Measurements from ENCODE around the gene NCAM1.

The NCAM1 gene

GRCh38 chr11:113075586-113076095, 114.4 kb downstream of the NCAM1 start:
- TF ChIP-seq, protein P1, sequence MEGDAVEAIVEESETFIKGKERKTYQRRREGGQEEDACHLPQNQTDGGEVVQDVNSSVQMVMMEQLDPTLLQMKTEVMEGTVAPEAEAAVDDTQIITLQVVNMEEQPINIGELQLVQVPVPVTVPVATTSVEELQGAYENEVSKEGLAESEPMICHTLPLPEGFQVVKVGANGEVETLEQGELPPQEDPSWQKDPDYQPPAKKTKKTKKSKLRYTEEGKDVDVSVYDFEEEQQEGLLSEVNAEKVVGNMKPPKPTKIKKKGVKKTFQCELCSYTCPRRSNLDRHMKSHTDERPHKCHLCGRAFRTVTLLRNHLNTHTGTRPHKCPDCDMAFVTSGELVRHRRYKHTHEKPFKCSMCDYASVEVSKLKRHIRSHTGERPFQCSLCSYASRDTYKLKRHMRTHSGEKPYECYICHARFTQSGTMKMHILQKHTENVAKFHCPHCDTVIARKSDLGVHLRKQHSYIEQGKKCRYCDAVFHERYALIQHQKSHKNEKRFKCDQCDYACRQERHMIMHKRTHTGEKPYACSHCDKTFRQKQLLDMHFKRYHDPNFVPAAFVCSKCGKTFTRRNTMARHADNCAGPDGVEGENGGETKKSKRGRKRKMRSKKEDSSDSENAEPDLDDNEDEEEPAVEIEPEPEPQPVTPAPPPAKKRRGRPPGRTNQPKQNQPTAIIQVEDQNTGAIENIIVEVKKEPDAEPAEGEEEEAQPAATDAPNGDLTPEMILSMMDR (IDR thresholded peaks at IDR 0.05; ENCODE audit: low read length, missing control alignments): no peak
- DNase-seq (ENCODE audit: low read depth): no peak
- no peak overlapping the region for H3K4me3 ChIP-seq (replicated peaks; ENCODE audit: low read depth, low read length)

DNA sequence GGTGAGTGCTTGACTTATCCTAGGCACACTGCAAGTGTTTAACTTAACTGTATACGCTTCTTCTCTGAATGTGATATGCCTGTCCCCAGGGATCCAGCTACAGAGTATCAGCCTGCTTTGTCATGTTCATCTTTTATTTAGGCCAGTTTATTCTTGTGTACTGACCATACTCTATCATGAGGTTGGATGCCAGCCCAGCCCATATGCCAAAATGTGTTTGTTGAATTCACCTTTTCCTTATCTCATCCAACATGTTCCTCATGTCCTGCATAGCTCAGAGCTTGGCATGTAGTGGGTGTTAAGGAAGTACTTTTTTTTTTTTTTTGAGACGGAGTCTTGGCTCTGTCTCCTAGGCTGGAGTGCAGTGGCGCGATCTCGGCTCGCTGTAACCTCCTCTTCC, 116.2 kb downstream of the NCAM1 start:
- TF ChIP-seq, protein P1 (IDR thresholded peaks at IDR 0.05; ENCODE audit: low read length, missing control alignments): no peak
- no peak overlapping the region for H3K4me3 ChIP-seq (replicated peaks; ENCODE audit: low read depth, low read length)
- no peak for DNase-seq (ENCODE audit: low read depth)

- DNase-seq (ENCODE audit: low read depth): no peak
- no peak overlapping the region for H3K4me3 ChIP-seq (replicated peaks; ENCODE audit: low read depth, low read length)
- TF ChIP-seq, protein P1 (IDR thresholded peaks at IDR 0.05; ENCODE audit: low read length, missing control alignments): no peak
Measured at GRCh38 chr11:113082341-113082955, 121.2 kb downstream of the NCAM1 start.

DNA sequence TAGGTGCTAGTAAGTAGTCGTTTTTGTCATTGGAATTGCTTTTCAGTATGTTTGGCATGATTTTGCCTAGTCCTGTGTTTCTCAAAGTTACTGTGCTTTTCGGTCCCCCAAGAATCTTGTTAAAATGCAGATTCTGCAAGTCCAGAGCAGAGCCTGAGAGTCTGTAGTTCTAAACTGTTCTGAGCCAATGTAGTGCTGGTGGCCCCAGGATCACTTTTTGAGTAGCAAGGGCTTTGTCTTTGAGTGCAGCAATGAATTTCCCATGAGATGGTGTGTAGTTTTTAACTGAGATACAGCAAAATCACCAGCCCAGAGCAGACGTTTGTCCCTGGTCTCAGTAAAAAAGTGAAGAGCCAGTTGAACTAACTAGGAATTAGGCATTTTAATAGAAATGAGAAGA, 122.4 kb downstream of the NCAM1 start:
- TF ChIP-seq, protein P1 (IDR thresholded peaks at IDR 0.05; ENCODE audit: low read length, missing control alignments): no peak
- H3K4me3 ChIP-seq (replicated peaks; ENCODE audit: low read depth, low read length): no peak overlapping the region
- DNase-seq (ENCODE audit: low read depth): no peak

- DNase-seq (ENCODE audit: low read depth): no peak
- TF ChIP-seq, protein P1 (IDR thresholded peaks at IDR 0.05; ENCODE audit: low read length, missing control alignments): no peak
- no peak overlapping the region for H3K4me3 ChIP-seq (replicated peaks; ENCODE audit: low read depth, low read length)
Measured at GRCh38 chr11:113084297-113084696, 123.1 kb downstream of the NCAM1 start.

- no peak for DNase-seq (ENCODE audit: low read depth)
- no peak overlapping the region for H3K4me3 ChIP-seq (replicated peaks; ENCODE audit: low read depth, low read length)
- TF ChIP-seq, protein P1 (IDR thresholded peaks at IDR 0.05; ENCODE audit: low read length, missing control alignments): no peak
Measured at GRCh38 chr11:113085446-113085845, 124.2 kb downstream of the NCAM1 start.

GRCh38 chr11:113087706-113088105, 126.5 kb downstream of the NCAM1 start:
- TF ChIP-seq, protein P1 (IDR thresholded peaks at IDR 0.05; ENCODE audit: low read length, missing control alignments): no peak
- no peak for DNase-seq (ENCODE audit: low read depth)
- no peak overlapping the region for H3K4me3 ChIP-seq (replicated peaks; ENCODE audit: low read depth, low read length)
